ENCODE results near the gene NEDD4. TPM values are rescaled to one million over a fixed set of nuclear protein-coding genes. Genes with fewer than 3 reads are reported as not detected.

NEDD4 gene
- total and polyA plus RNA-seq, 2 of the 4 experiments (the other 2 are of a cell fraction), result 27.4 to 80.7 TPM

- no peak overlapping the region for H2AK9ac ChIP-seq (replicated peaks; ENCODE audit: low read depth, low read length, poor library complexity)
- H4K91ac ChIP-seq (ENCODE audit: insufficient read depth, low read depth, low read length), result no peak overlapping the region
- no peak overlapping the region for H3K9ac ChIP-seq (ENCODE audit: low read depth, low read length)
- no peak overlapping the region for H3K27ac ChIP-seq (ENCODE audit: insufficient read depth, low read length)
- H3K9me3 ChIP-seq (ENCODE audit: control insufficient read depth, insufficient read depth, low read length), result peaks cover 4% of the 10 kb centered on the region; the same call in 1 of the 2 replicates
- no peak overlapping the region for H3K4ac ChIP-seq (ENCODE audit: low read depth, low read length)
- H3K23ac ChIP-seq (ENCODE audit: low read depth, low read length), result no peak overlapping the region
- H3K4me1 ChIP-seq (ENCODE audit: control insufficient read depth, insufficient read depth, low read length), result no peaks in the 10 kb centered on the region; the same call in 1 of the 2 replicates
- ATAC-seq (ENCODE audit: low read depth) (no peak), DNase-seq (no peak)
- no peak overlapping the region for H2BK5ac ChIP-seq (ENCODE audit: low read depth, low read length, poor library complexity, severe bottlenecking)
- dilution Hi-C loops (cut with HindIII; ENCODE audit: low sequenced_read_pairs, unreplicated experiment) (no loop called here), intact Hi-C loops (cut with micrococcal nuclease) (no loop called here), in situ Hi-C loops (cut with MboI; ENCODE audit: low sequenced_read_pairs) (loop anchor here (25.0 kb wide), 1 partner anchor 122 kb away; no protein-coding TSS in a partner anchor)
- TF ChIP-seq MAFK (IDR thresholded peaks at IDR 0.05; ENCODE audit: low read depth, low read length) (no peak), CHD1 (IDR thresholded peaks at IDR 0.05; ENCODE audit: low read depth, low read length) (no peak), MXI1 (IDR thresholded peaks at IDR 0.05; ENCODE audit: borderline replicate concordance, low read depth, low read length) (no peak), MAZ (IDR thresholded peaks at IDR 0.05; ENCODE audit: borderline replicate concordance, low read depth, low read length) (no peak), FOS (IDR thresholded peaks at IDR 0.05; ENCODE audit: low read depth, low read length) (no peak), CTCF (conservative IDR thresholded peaks at IDR 0.05; ENCODE audit: low read depth, low read length) (no peak)
- TF ChIP-seq, protein P1, sequence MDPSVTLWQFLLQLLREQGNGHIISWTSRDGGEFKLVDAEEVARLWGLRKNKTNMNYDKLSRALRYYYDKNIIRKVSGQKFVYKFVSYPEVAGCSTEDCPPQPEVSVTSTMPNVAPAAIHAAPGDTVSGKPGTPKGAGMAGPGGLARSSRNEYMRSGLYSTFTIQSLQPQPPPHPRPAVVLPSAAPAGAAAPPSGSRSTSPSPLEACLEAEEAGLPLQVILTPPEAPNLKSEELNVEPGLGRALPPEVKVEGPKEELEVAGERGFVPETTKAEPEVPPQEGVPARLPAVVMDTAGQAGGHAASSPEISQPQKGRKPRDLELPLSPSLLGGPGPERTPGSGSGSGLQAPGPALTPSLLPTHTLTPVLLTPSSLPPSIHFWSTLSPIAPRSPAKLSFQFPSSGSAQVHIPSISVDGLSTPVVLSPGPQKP (IDR thresholded peaks at IDR 0.05; ENCODE audit: borderline replicate concordance, low read depth, low read length), result no peak
- no peak overlapping the region for H2BK20ac ChIP-seq (ENCODE audit: low read depth, low read length)
- H3K79me1 ChIP-seq (ENCODE audit: low read depth in 1 of 2, low read length in 2 of 2), result no peaks in the 10 kb centered on the region
- H3K27me3 ChIP-seq (ENCODE audit: control insufficient read depth, insufficient read depth, low read length), result peaks cover 7% of the 10 kb centered on the region
- POLR2A ChIA-PET (ENCODE audit: unreplicated experiment), result interaction anchor here (0.6 kb wide), 1 partner anchor 115 kb away, joined by 3 read pairs; no protein-coding TSS in a partner anchor
- H4K20me1 ChIP-seq (ENCODE audit: insufficient read depth, low read length), result no peaks in the 10 kb centered on the region
- no peak overlapping the region for H4K8ac ChIP-seq (ENCODE audit: low read depth in 2 of 2, low read length in 2 of 2)
- H3K4me2 ChIP-seq (ENCODE audit: low read depth, low read length), result no peak overlapping the region
- no peak overlapping the region for H3K4me3 ChIP-seq (ENCODE audit: insufficient read depth, low read depth, low read length)
- H3K18ac ChIP-seq (ENCODE audit: low read depth, low read length), result no peak overlapping the region
- H3K36me3 ChIP-seq (ENCODE audit: control insufficient read depth, insufficient read depth, low read length), result no peaks in the 10 kb centered on the region
- no peak overlapping the region for H2AK5ac ChIP-seq (ENCODE audit: low read depth, low read length)
- H2BK15ac ChIP-seq (ENCODE audit: low read depth, low read length), result no peak overlapping the region
- no peak overlapping the region for H2AFZ ChIP-seq (replicated peaks; ENCODE audit: low read length, poor library complexity)
- H4K5ac ChIP-seq (ENCODE audit: low read depth, low read length), result no peak overlapping the region
- H3K56ac ChIP-seq (ENCODE audit: extremely low read depth, insufficient read depth, low read length), result no peak overlapping the region
- no peak overlapping the region for H3K14ac ChIP-seq (replicated peaks; ENCODE audit: low read depth, low read length)
- CTCF ChIA-PET, result no interaction called here
- BruUV-seq (replicated peaks), result no TSS peak
- no peak overlapping the region for H2BK120ac ChIP-seq (ENCODE audit: low read depth, low read length)
- no peaks in the 10 kb centered on the region for H3K9me1 ChIP-seq (ENCODE audit: insufficient read depth, low read length)
These were observed 209.1 kb downstream of the NEDD4 start for GRCh38 chr15:55784286-55784685.

Data from IMR-90 (cell line).